Lung (tissue), 16 donors: ENCODE data around the gene TENM3. TPM values are rescaled to one million over a fixed set of nuclear protein-coding genes. Genes with fewer than 3 reads are reported as not detected.
"Not testable (repeated sequence)": the region's sequence is repeated elsewhere in the genome, so short reads cannot be mapped to it uniquely, and the experiment has no call there.

Source experiments
- ATAC-seq: fragments of 200-7000 bp; cut with Tn5 transposase; one replicate; pipeline ENCODE4 v1.9.1; 2020; ENCODE audit warnings: moderate number of reproducible peaks; ENCODE audit not compliant: insufficient read depth, low FRiP score
- DNase-seq, 3 donors: peaks; one replicate each; pipeline ENCODE4 v3.0.0-alpha.2; 2013 to 2017
- H3K27ac ChIP-seq, 2 donors: one replicate each; pipeline ENCODE4 v1.5.1; 2013; ENCODE audit warnings: mild to moderate bottlenecking in 2 of 2, moderate library complexity in 2 of 2, control low read depth in 1 of 2, inconsistent platforms in 1 of 2, low read depth in 1 of 2, low read length in 1 of 2
- H3K27me3 ChIP-seq, 3 donors: one replicate each; pipeline ENCODE4 v1.5.1; 2013; ENCODE audit warnings: low read length in 2 of 3; ENCODE audit not compliant: control insufficient read depth in 3 of 3, insufficient read depth in 3 of 3
- H3K36me3 ChIP-seq, 4 donors: one replicate each; pipeline ENCODE4 v1.5.1; 2013; ENCODE audit warnings: low read length in 4 of 4, mild to moderate bottlenecking in 1 of 4, moderate library complexity in 1 of 4; ENCODE audit not compliant: control insufficient read depth in 4 of 4, insufficient read depth in 4 of 4
- H3K4me1 ChIP-seq, 5 donors: one replicate each; pipeline ENCODE4 v1.5.1; 2013; ENCODE audit warnings: low read length in 5 of 5, mild to moderate bottlenecking in 2 of 5, moderate library complexity in 1 of 5; ENCODE audit not compliant: control insufficient read depth in 5 of 5, insufficient read depth in 5 of 5
- H3K4me3 ChIP-seq: one replicate; pipeline ENCODE4 v1.5.1; 2013; ENCODE audit warnings: mild to moderate bottlenecking, control low read depth, moderate library complexity
- H3K9ac ChIP-seq, 2 donors: one replicate each; pipeline ENCODE4 v1.5.1; 2013; ENCODE audit warnings: low read length in 2 of 2, control low read depth in 1 of 2; ENCODE audit not compliant: insufficient read depth in 1 of 2
- H3K9me3 ChIP-seq, 4 donors: one replicate each; pipeline ENCODE4 v1.5.1; 2013; ENCODE audit warnings: low read length in 3 of 4, mild to moderate bottlenecking in 1 of 4, moderate library complexity in 1 of 4; ENCODE audit not compliant: control insufficient read depth in 4 of 4, insufficient read depth in 3 of 4
- WGBS, 2 donors: extraction: QIAGEN DNeasy Blood & Tissue Kit; methylation state at CpG; one replicate each; pipeline ENCODE4 v1.1.7; 2013; 5-methylcytosine and 5-hydroxymethylcytosine counted together
- long read RNA-seq, 5 donors: transcript quantifications; one replicate each; lab custom pipeline, GENCODE V29; 2026
- polyA plus RNA-seq, 2 donors: library from polyadenylated mRNA; stranded (reverse); fragments of 200-250 nt; gene quantifications; one replicate each; pipeline ENCODE4 v1.2.1, GENCODE V29; 2013
- total RNA-seq, 2 donors: library from RNA; depleted of rRNA in 1 of 2; stranded (reverse); fragments of >200 nt in 1 of 2; gene quantifications; one replicate each; pipeline ENCODE4 v1.2.1, GENCODE V29; 2014 to 2021
- TF ChIP-seq, protein P1 (sequence below): IDR thresholded peaks from 2 replicates; pipeline ENCODE4 v1.5.1; 2012; ENCODE audit warnings: mild to moderate bottlenecking; ENCODE audit errors: control extremely low read depth, extremely low read depth
- donor health status: control.
- donor health status: control.
- donor health status: Bipolar disorder and iron deficiency.
- donor health status: healthy.
- donor health status: DM: yes; HTN: yes; CAD: no.

TENM3 gene
- total RNA-seq (1 to 10 TPM; 3.8 to 5.3 TPM), polyA plus RNA-seq (under 1 TPM; 0.14 to 0.64 TPM)
- long read RNA-seq, donor 1: 0 reads
- long read RNA-seq, donor 2: 0 reads
- long read RNA-seq, donor 3: 0 reads
- long read RNA-seq, donor 4: 0 reads
- long read RNA-seq, donor 5: 0 reads

DNA sequence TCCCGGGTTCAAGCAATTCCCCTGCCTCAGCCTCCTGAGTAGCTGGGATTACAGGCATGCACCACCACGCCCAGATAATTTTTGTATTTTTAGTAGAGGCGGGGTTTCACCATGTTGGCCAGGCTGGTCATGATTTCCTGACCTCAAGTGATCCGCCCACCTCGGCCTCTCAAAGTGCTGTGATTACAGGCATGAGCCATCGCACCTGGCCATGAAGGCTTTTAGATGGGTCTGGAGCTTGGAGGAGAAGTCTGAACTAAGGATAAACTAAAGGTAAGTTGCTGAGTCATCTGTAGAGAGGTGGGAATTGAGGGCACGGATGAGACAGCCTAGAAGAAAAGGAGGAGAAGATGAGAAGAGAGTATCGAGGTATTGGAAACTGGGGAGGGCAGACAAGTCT, at the start of gene TENM3:
Gene TENM3, plus strand, starts transcription at position 199 of the 400 bp plus-strand sequence. CDS start 80,619 bp downstream, outside the sequence.
- 87 to 88% methylated on average over 8 of the region's 8 CpGs for WGBS, 2 donors
- H3K4me3 ChIP-seq, H3K27ac ChIP-seq, H3K36me3 ChIP-seq, H3K9me3 ChIP-seq, ATAC-seq, DNase-seq, H3K9ac ChIP-seq: not testable (repeated sequence)
- H3K4me1 ChIP-seq: peaks cover 0 to 34% (median 0%) of the 10 kb centered on the region in 5 donors
- peaks cover 0 to 45% (median 0%) of the 10 kb centered on the region in 3 donors for H3K27me3 ChIP-seq

GRCh38 chr4:182194091-182194824, 48.9 kb upstream of the TENM3 start:
- ATAC-seq (no peak), DNase-seq (peak; percentile 25 to 71 (median 69))
- Histone ChIP-seq H3K4me1 (peaks cover 0 to 12% (median 0%) of the 10 kb centered on the region in 5 donors), H3K27me3 (peaks cover 0 to 49% (median 3%) of the 10 kb centered on the region in 3 donors), H3K9me3 (no peaks in the 10 kb centered on the region), H3K9ac (no peak overlapping the region), H3K4me3 (no peak overlapping the region), H3K36me3 (no peaks in the 10 kb centered on the region), H3K27ac (no peak overlapping the region)
- 74 to 84% methylated on average over 15 of the region's 15 CpGs for WGBS, 2 donors
- TF ChIP-seq, protein P1, sequence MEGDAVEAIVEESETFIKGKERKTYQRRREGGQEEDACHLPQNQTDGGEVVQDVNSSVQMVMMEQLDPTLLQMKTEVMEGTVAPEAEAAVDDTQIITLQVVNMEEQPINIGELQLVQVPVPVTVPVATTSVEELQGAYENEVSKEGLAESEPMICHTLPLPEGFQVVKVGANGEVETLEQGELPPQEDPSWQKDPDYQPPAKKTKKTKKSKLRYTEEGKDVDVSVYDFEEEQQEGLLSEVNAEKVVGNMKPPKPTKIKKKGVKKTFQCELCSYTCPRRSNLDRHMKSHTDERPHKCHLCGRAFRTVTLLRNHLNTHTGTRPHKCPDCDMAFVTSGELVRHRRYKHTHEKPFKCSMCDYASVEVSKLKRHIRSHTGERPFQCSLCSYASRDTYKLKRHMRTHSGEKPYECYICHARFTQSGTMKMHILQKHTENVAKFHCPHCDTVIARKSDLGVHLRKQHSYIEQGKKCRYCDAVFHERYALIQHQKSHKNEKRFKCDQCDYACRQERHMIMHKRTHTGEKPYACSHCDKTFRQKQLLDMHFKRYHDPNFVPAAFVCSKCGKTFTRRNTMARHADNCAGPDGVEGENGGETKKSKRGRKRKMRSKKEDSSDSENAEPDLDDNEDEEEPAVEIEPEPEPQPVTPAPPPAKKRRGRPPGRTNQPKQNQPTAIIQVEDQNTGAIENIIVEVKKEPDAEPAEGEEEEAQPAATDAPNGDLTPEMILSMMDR: no peak

DNA sequence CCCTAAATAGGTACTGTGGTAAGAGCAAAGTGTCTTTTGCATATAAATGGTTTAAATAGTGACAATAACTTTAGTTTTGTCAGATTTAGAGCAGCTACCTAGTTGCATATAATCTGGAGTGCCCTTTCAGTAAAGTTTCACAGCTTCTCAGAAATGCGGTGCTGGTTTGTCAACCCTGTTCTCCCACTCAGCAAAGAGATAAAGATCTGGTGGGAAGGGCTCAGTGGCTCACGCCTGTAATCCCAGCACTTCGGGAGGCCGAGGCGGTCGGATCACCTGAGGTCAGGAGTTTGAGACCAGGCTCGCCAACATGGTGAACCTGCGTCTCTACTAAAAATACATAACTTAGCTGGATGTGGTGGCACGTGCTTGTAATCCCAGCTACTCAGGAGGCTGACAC, 45.6 kb upstream of the TENM3 start:
- Histone ChIP-seq H3K9ac (no peak overlapping the region), H3K9me3 (peaks cover 0 to 2% (median 0%) of the 10 kb centered on the region in 4 donors), H3K36me3 (no peaks in the 10 kb centered on the region), H3K4me3 (no peak overlapping the region), H3K27me3 (peaks cover 0 to 40% (median 2%) of the 10 kb centered on the region in 3 donors), H3K27ac (no peak overlapping the region), H3K4me1 (peaks cover 0 to 6% (median 2%) of the 10 kb centered on the region in 5 donors)
- DNase-seq: no peak
- TF ChIP-seq, protein P1: no peak
- WGBS, 2 donors: 82 to 89% methylated on average over 9 of the region's 9 CpGs
- no peak for ATAC-seq

GRCh38 chr4:182201871-182202270, 41.3 kb upstream of the TENM3 start:
- H3K36me3 ChIP-seq: no peaks in the 10 kb centered on the region
- H3K27me3 ChIP-seq: peaks cover 0 to 21% (median 0%) of the 10 kb centered on the region in 3 donors
- peaks cover 0 to 11% (median 0%) of the 10 kb centered on the region in 5 donors for H3K4me1 ChIP-seq
- TF ChIP-seq, protein P1: no peak
- no peak overlapping the region for H3K27ac ChIP-seq
- no peak overlapping the region for H3K4me3 ChIP-seq
- ATAC-seq: no peak
- DNase-seq: peak; percentile 29 to 69 (median 60)
- WGBS, 2 donors: 49 to 62% methylated on average over 3 of the region's 3 CpGs
- H3K9ac ChIP-seq: no peak overlapping the region
- H3K9me3 ChIP-seq: peaks cover 0 to 3% (median 0%) of the 10 kb centered on the region in 4 donors
